GM08714 (cell line): ENCODE results near the gene NADK2.
A peak's percentile ranks its signal among the peaks of the same experiment; 100 is the strongest.

Experiments used
- H3K4me3 ChIP-seq: fragments of 200-500 bp; sonication (Bioruptor generic); 2 replicates; pipeline ENCODE4 v1.5.1; 2014; ENCODE audit warnings: mild to moderate bottlenecking, low read length, inconsistent platforms
- ZNF274 ChIP-seq: IDR thresholded peaks from 2 replicates; pipeline ENCODE4 v1.6.1; 2012; ENCODE audit warnings: mild to moderate bottlenecking, low read depth, low read length

NADK2 gene

GRCh38 chr5:36174119-36174518 is 67.6 kb downstream of the NADK2 start:
- no peak for TF ChIP-seq ZNF274
- H3K4me3 ChIP-seq, result no peak overlapping the region

GRCh38 chr5:36173426-36173825 is 68.3 kb downstream of the NADK2 start:
- no peak for TF ChIP-seq ZNF274

GRCh38 chr5:36172599-36172998 is 69.1 kb downstream of the NADK2 start:
- no peak overlapping the region for H3K4me3 ChIP-seq
- TF ChIP-seq ZNF274, result no peak

More at GRCh38 chr5:36173426-36173825, 68.3 kb downstream of the NADK2 start:
- no peak overlapping the region for H3K4me3 ChIP-seq

- no peak overlapping the region for H3K4me3 ChIP-seq
- TF ChIP-seq ZNF274, result no peak
Measured at GRCh38 chr5:36170832-36171424, 70.8 kb downstream of the NADK2 start.

GRCh38 chr5:36168737-36169136 is 73.0 kb downstream of the NADK2 start:
- H3K4me3 ChIP-seq, result no peak overlapping the region
- TF ChIP-seq ZNF274, result no peak

- no peak overlapping the region for H3K4me3 ChIP-seq
- no peak for TF ChIP-seq ZNF274
Measured at GRCh38 chr5:36164461-36164860, 77.3 kb downstream of the NADK2 start.

GRCh38 chr5:36162810-36163486 is 78.8 kb downstream of the NADK2 start:
- H3K4me3 ChIP-seq, result no peak overlapping the region
- TF ChIP-seq ZNF274, result no peak

- no peak overlapping the region for H3K4me3 ChIP-seq
- no peak for TF ChIP-seq ZNF274
Measured at GRCh38 chr5:36161361-36161760, 80.4 kb downstream of the NADK2 start.

- no peak for TF ChIP-seq ZNF274
- no peak overlapping the region for H3K4me3 ChIP-seq
Measured at GRCh38 chr5:36160617-36161016, 81.1 kb downstream of the NADK2 start.

- H3K4me3 ChIP-seq, result no peak overlapping the region
- TF ChIP-seq ZNF274, result no peak
Measured at GRCh38 chr5:36158144-36158543, 83.6 kb downstream of the NADK2 start.

GRCh38 chr5:36156619-36157018 is 85.1 kb downstream of the NADK2 start:
- H3K4me3 ChIP-seq, result no peak overlapping the region
- TF ChIP-seq ZNF274, result no peak

- no peak for TF ChIP-seq ZNF274
Measured at GRCh38 chr5:36156121-36156601, 85.6 kb downstream of the NADK2 start.

GRCh38 chr5:36155291-36155690 is 86.4 kb downstream of the NADK2 start:
- no peak overlapping the region for H3K4me3 ChIP-seq
- no peak for TF ChIP-seq ZNF274

More at GRCh38 chr5:36156121-36156601, 85.6 kb downstream of the NADK2 start:
- no peak overlapping the region for H3K4me3 ChIP-seq

GRCh38 chr5:36153726-36154125 is 88.0 kb downstream of the NADK2 start:
- peak overlapping the region; percentile 96; the same call in 1 of the 2 replicates for H3K4me3 ChIP-seq

GRCh38 chr5:36153298-36153677 is 88.4 kb downstream of the NADK2 start:
- H3K4me3 ChIP-seq, result peak overlapping the region; percentile 96
- no peak for TF ChIP-seq ZNF274

More at GRCh38 chr5:36153726-36154125, 88.0 kb downstream of the NADK2 start:
- no peak for TF ChIP-seq ZNF274
